Heart left ventricle (tissue), 13 donors: ENCODE measurements around the gene MADCAM1.

Source experiments
- CTCF ChIP-seq, 12 donors: fragments of 200-600 bp; sonication (generic) in 4 of 12; IDR thresholded peaks; one replicate each; pipeline versions ENCODE4 v1.5.0 to v1.8.0; 2018 to 2022; ENCODE audit warnings: antibody characterized with exemption in 12 of 12, mild to moderate bottlenecking in 5 of 12
- POLR2A ChIP-seq, 2 donors: fragments of 450-650 bp; IDR thresholded peaks; one replicate each; pipeline ENCODE4 v1.6.1; 2017; ENCODE audit warnings: antibody characterized with exemption in 2 of 2, mild to moderate bottlenecking in 2 of 2, moderate library complexity in 2 of 2
- donor health status: ischemic (EF 13 %, LVEDD 7.1; RV severe dilation, severe dysfunction).
- donor health status: DM: no; HTN: yes; CAD: no.
- donor health status: DM: no; HTN: no; CAD: no.
- donor health status: ischemic (EF 25% LVEDD 6.9; RV normal size, moderate dysfunction).
- donor health status: ischemic (EF 25% LVEDD 5.7; RV mildly dilated, moderate dysfunction).
- donor health status: ischemic (EF 35%, LVEDD 5.7; RV mildly dilated, moderate dysfunction).
- donor health status: nonischemic (EF 11% LVEDD 7.7; RV severe dilation, severe dysfunction).
- donor health status: DM: yes; HTN: yes; CAD: no.
- donor health status: PGD.
- donor health status: ischemic (EF 29% LVEDD 5.4; RV normal size, mild dysfunction).
- donor health status: nonischemic (EF 23%, LVEDD 6.1; RV moderate dilation, normal function).

- TF ChIP-seq CTCF (IDR thresholded peaks at IDR 0.05) (no peak), POLR2A (IDR thresholded peaks at IDR 0.05) (no peak)
Observed at GRCh38 chr19:470701-471100, 25.6 kb upstream of the MADCAM1 start.
